MM.1S (cell line): Measurements from ENCODE around the gene LAMB3.

ENCODE experiments used
- DNase-seq: peaks from one replicate; pipeline ENCODE4 v3.0.0-alpha.2; 2015
- H2AFZ ChIP-seq: fragments of 300-600 bp; sonication (generic); 2 replicates; pipeline ENCODE4 v1.6.0; 2016; ENCODE audit warnings: antibody characterized with exemption, low read length
- H3F3A ChIP-seq: fragments of 300-600 bp; sonication (generic); 2 replicates; pipeline ENCODE4 v1.6.1; 2016; ENCODE audit warnings: mild to moderate bottlenecking, antibody characterized with exemption, low read length, moderate library complexity, mixed read lengths; ENCODE audit not compliant: insufficient read depth
- H3K27ac ChIP-seq: fragments of 300-600 bp; sonication (generic); 2 replicates; pipeline ENCODE4 v1.5.1; 2016; ENCODE audit warnings: mild to moderate bottlenecking, low read length
- H3K27me3 ChIP-seq: fragments of 300-600 bp; sonication (generic); replicated peaks from 2 replicates; pipeline ENCODE4 v1.6.0; 2016; ENCODE audit warnings: low read length; ENCODE audit not compliant: insufficient read depth
- H3K36me3 ChIP-seq: fragments of 300-600 bp; sonication (generic); replicated peaks from 2 replicates; pipeline ENCODE4 v1.6.1; 2016; ENCODE audit warnings: mild to moderate bottlenecking, low read length, mixed read lengths; ENCODE audit not compliant: insufficient read depth
- H3K4me1 ChIP-seq: fragments of 300-600 bp; sonication (generic); 2 replicates; pipeline ENCODE4 v1.6.1; 2016; ENCODE audit warnings: low read length, mixed read lengths
- H3K4me2 ChIP-seq: fragments of 300-600 bp; sonication (generic); 2 replicates; pipeline ENCODE4 v1.6.0; 2016; ENCODE audit warnings: low read depth, low read length
- H3K4me3 ChIP-seq: fragments of 300-600 bp; sonication (generic); 2 replicates; pipeline ENCODE4 v1.5.1; 2016; ENCODE audit warnings: low read length, mixed read lengths
- H3K79me2 ChIP-seq: fragments of 300-600 bp; sonication (generic); 2 replicates; pipeline ENCODE4 v1.6.1; 2016; ENCODE audit warnings: mixed run types, low read length, mixed read lengths
- H3K9ac ChIP-seq: fragments of 300-600 bp; sonication (generic); 2 replicates; pipeline ENCODE4 v1.6.1; 2016; ENCODE audit warnings: low read length, mixed read lengths
- H3K9me2 ChIP-seq: fragments of 300-600 bp; sonication (generic); replicated peaks from 2 replicates; pipeline ENCODE4 v1.6.1; 2016; ENCODE audit warnings: mild to moderate bottlenecking, low read length, mixed read lengths; ENCODE audit not compliant: insufficient read depth
- H3K9me3 ChIP-seq: fragments of 300-600 bp; sonication (generic); replicated peaks from 2 replicates; pipeline ENCODE4 v1.6.1; 2016; ENCODE audit warnings: mild to moderate bottlenecking, low read length, mixed read lengths; ENCODE audit not compliant: insufficient read depth
- H4K20me1 ChIP-seq: fragments of 300-600 bp; sonication (generic); 2 replicates; pipeline ENCODE4 v1.6.1; 2016; ENCODE audit warnings: mild to moderate bottlenecking, low read length, moderate library complexity, mixed read lengths; ENCODE audit not compliant: insufficient read depth
- EZH2 ChIP-seq: fragments of 300-600 bp; sonication (generic); optimal IDR thresholded peaks from 2 replicates; pipeline ENCODE3; 2017; ENCODE audit warnings: low read depth, mild to moderate bottlenecking, antibody characterized with exemption, low read length, mixed read lengths
- EZH2phosphoT487 ChIP-seq: fragments of 300-600 bp; sonication (generic); IDR thresholded peaks from 2 replicates; pipeline ENCODE4 v1.6.1; 2018; ENCODE audit warnings: antibody characterized with exemption, low read length
- TF ChIP-seq, protein P1 (sequence below): fragments of 300-600 bp; sonication (generic); IDR thresholded peaks from 2 replicates; pipeline ENCODE4 v1.5.1; 2016; ENCODE audit warnings: antibody characterized with exemption, low read length, mixed read lengths

Gene LAMB3

DNA sequence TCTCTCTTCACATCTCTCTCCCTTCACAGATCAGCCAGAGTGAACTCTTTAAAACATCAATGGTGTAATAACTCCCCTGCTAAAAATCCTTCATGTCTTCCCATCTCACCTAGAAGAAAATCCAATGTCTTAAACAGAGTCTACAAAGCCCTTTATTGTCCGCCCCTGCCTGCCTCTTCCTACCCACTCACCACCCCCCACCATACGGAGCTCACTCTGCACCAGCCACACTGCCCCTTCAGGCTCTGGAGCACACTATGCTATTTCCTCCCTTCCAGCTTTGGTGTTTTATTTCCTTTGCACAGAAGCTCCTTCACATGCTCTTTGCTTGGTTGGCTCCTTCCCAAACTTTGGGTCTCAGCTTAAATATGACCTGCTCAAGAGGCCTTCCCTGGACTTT lies 58.5 kb downstream of the LAMB3 start:
- Histone ChIP-seq H3K9ac (no peak overlapping the region), H3K9me3 (no peaks in the 10 kb centered on the region), H3K4me2 (no peak overlapping the region), H3F3A (no peaks in the 10 kb centered on the region), H3K27me3 (no peaks in the 10 kb centered on the region), H2AFZ (no peak overlapping the region), H3K79me2 (no peaks in the 10 kb centered on the region), H3K4me1 (no peaks in the 10 kb centered on the region), H3K4me3 (no peak overlapping the region), H3K36me3 (no peaks in the 10 kb centered on the region), H3K27ac (no peak overlapping the region), H3K9me2 (no peaks in the 10 kb centered on the region), H4K20me1 (no peaks in the 10 kb centered on the region)
- no peak for DNase-seq
- TF ChIP-seq EZH2 (no peak), EZH2phosphoT487 (no peak)
- TF ChIP-seq, protein P1, sequence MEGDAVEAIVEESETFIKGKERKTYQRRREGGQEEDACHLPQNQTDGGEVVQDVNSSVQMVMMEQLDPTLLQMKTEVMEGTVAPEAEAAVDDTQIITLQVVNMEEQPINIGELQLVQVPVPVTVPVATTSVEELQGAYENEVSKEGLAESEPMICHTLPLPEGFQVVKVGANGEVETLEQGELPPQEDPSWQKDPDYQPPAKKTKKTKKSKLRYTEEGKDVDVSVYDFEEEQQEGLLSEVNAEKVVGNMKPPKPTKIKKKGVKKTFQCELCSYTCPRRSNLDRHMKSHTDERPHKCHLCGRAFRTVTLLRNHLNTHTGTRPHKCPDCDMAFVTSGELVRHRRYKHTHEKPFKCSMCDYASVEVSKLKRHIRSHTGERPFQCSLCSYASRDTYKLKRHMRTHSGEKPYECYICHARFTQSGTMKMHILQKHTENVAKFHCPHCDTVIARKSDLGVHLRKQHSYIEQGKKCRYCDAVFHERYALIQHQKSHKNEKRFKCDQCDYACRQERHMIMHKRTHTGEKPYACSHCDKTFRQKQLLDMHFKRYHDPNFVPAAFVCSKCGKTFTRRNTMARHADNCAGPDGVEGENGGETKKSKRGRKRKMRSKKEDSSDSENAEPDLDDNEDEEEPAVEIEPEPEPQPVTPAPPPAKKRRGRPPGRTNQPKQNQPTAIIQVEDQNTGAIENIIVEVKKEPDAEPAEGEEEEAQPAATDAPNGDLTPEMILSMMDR, result no peak

DNA sequence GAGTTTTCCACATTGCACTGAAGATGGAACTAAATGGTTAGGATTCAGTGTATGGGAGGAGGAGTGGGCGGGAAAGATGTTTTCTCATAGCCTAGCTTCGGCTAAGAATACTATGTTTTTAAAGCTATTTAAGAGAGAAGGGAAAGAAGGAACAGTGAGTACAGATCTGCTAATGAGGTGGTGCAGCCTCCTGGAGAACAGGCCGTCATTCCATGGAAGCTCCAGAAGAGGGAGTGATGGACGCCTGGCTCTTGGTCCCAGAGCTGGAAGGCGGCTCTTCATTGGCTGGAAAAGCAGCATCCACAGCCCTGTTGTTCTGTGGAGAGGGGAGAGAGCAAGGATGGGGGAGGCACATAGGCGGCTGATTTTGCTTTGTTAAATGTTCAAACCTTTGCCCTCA lies 61.8 kb downstream of the LAMB3 start:
- DNase-seq, result no peak

DNA sequence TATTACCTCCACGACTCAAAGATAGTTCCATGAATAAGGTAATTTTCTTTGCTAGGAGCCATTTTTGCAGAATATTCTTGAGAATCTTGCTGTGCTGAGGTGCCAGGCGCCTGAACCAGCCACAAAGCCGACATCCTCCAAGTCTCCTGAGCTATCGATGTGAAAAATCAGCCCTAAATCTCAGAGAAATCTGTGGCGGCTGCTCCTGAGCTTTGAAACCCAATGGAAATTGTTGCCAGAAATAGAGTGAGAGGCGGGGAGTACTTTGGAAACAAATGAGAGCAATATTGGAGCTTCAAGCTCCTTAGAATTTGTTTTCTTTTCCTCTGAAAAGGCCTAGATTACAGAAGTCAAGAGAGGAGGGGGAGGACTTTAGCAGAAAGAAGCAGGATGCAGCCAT lies 62.4 kb downstream of the LAMB3 start:
- H4K20me1 ChIP-seq, result no peaks in the 10 kb centered on the region
- H3K9me2 ChIP-seq, result no peaks in the 10 kb centered on the region
- TF ChIP-seq, protein P1, result no peak
- no peak for TF ChIP-seq EZH2phosphoT487
- no peak overlapping the region for H3K4me2 ChIP-seq
- H3K27ac ChIP-seq, result no peak overlapping the region
- no peaks in the 10 kb centered on the region for H3K79me2 ChIP-seq
- H3K27me3 ChIP-seq, result no peaks in the 10 kb centered on the region
- H3K4me3 ChIP-seq, result no peak overlapping the region
- no peaks in the 10 kb centered on the region for H3F3A ChIP-seq
- no peaks in the 10 kb centered on the region for H3K4me1 ChIP-seq
- no peaks in the 10 kb centered on the region for H3K9me3 ChIP-seq
- no peak overlapping the region for H2AFZ ChIP-seq
- H3K9ac ChIP-seq, result no peak overlapping the region
- DNase-seq, result no peak
- no peaks in the 10 kb centered on the region for H3K36me3 ChIP-seq

More for the DNA sequence above, 61.8 kb downstream of the LAMB3 start:
- Histone ChIP-seq H3K27ac (no peak overlapping the region), H2AFZ (no peak overlapping the region), H3K4me2 (no peak overlapping the region), H3K9me2 (no peaks in the 10 kb centered on the region), H3K9me3 (no peaks in the 10 kb centered on the region), H3K4me3 (no peak overlapping the region), H3K4me1 (no peaks in the 10 kb centered on the region), H3K9ac (no peak overlapping the region), H3K36me3 (no peaks in the 10 kb centered on the region), H4K20me1 (no peaks in the 10 kb centered on the region), H3F3A (no peaks in the 10 kb centered on the region), H3K27me3 (no peaks in the 10 kb centered on the region), H3K79me2 (no peaks in the 10 kb centered on the region)
- TF ChIP-seq EZH2 (no peak), EZH2phosphoT487 (no peak)
- TF ChIP-seq, protein P1, result no peak

DNA sequence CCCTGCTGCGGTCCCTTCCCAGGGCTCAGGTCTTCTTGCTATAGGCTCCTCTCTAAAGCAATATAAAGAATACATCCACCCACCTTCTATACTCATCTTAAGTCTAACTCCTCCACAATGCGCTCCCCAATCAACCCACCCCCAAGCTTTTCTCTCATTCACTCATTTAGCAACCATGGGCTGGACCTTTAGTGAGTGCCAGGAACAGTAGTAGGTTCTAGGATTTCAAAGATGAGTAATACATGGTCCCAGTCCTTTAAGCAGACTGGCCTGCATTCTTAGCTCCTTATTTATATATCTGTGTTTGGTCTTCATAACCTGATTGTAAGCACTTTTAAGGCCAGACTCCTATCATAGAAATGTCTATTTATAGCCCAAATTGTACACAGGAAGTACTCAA lies 62.8 kb downstream of the LAMB3 start:
- H3K9me3 ChIP-seq, result no peaks in the 10 kb centered on the region
- no peak overlapping the region for H2AFZ ChIP-seq
- no peaks in the 10 kb centered on the region for H3K9me2 ChIP-seq
- H3K4me1 ChIP-seq, result no peaks in the 10 kb centered on the region
- H3K4me3 ChIP-seq, result no peak overlapping the region
- H3K36me3 ChIP-seq, result no peaks in the 10 kb centered on the region
- no peak overlapping the region for H3K4me2 ChIP-seq
- TF ChIP-seq, protein P1, result no peak
- TF ChIP-seq EZH2phosphoT487 (no peak), EZH2 (no peak)
- H3F3A ChIP-seq, result no peaks in the 10 kb centered on the region
- no peak overlapping the region for H3K9ac ChIP-seq
- H3K79me2 ChIP-seq, result no peaks in the 10 kb centered on the region
- DNase-seq, result no peak
- no peak overlapping the region for H3K27ac ChIP-seq
- no peaks in the 10 kb centered on the region for H4K20me1 ChIP-seq
- no peaks in the 10 kb centered on the region for H3K27me3 ChIP-seq
